Breast epithelium (tissue), 4 donors: Measurements from ENCODE around the gene ZNF783. TPM values are rescaled to one million over a fixed set of nuclear protein-coding genes. Genes with fewer than 3 reads are reported as not detected.
"Not testable (repeated sequence)": the region's sequence is repeated elsewhere in the genome, so short reads cannot be mapped to it uniquely, and the experiment has no call there.

Experiments
- DNase-seq, 2 donors: peaks; one replicate each; pipeline ENCODE4 v3.0.0-alpha.2; 2019; ENCODE audit warnings: low spot score in 2 of 2
- H3K27ac ChIP-seq, 2 donors: fragments of 200-600 bp; sonication (generic) in 1 of 2; one replicate each; pipeline ENCODE4 v1.5.1; 2016 to 2019; ENCODE audit warnings: mild to moderate bottlenecking in 1 of 2
- H3K27me3 ChIP-seq, 2 donors: fragments of 200-600 bp; sonication (generic) in 1 of 2; one replicate each; pipeline versions ENCODE4 v1.5.1 to v1.6.0; 2017 to 2019; ENCODE audit warnings: control low read depth in 1 of 2, mild to moderate bottlenecking in 1 of 2
- H3K36me3 ChIP-seq: fragments of 200-600 bp; one replicate; pipeline ENCODE4 v1.5.1; 2019
- H3K4me1 ChIP-seq, 2 donors: fragments of 200-600 bp; sonication (generic); one replicate each; pipeline ENCODE4 v1.5.1; 2016 to 2019; ENCODE audit warnings: control low read depth in 1 of 2
- H3K4me3 ChIP-seq, 3 donors: fragments of 200-600 bp; sonication (generic); 1 replicate in 2 of 3; 2 replicates in 1 of 3; pipeline ENCODE4 v1.5.1; 2016 to 2019; ENCODE audit warnings: mild to moderate bottlenecking in 3 of 3, moderate library complexity in 2 of 3
- H3K9me3 ChIP-seq, 2 donors: fragments of 200-600 bp; sonication (generic) in 1 of 2; one replicate each; pipeline ENCODE4 v1.5.1; 2016 to 2019; ENCODE audit warnings: control low read depth in 1 of 2
- CTCF ChIP-seq, 3 donors: fragments of 450-650 bp; IDR thresholded peaks; one replicate each; pipeline ENCODE4 v1.5.1; 2016 to 2017; ENCODE audit warnings: antibody characterized with exemption in 3 of 3, mild to moderate bottlenecking in 3 of 3, moderate library complexity in 3 of 3
- POLR2A ChIP-seq: fragments of 450-650 bp; IDR thresholded peaks from one replicate; pipeline ENCODE4 v1.6.1; 2016; ENCODE audit warnings: antibody characterized with exemption, mild to moderate bottlenecking, moderate library complexity
- POLR2AphosphoS5 ChIP-seq, 3 donors: sonication (generic); formaldehyde crosslinking; IDR thresholded peaks; one replicate each; pipeline ENCODE4 v1.6.1; 2017; ENCODE audit warnings: antibody characterized with exemption in 3 of 3
- intact Hi-C: fragments of 100-400 bp; cut with DNase I; formaldehyde crosslinking; loops from one replicate; pipeline ENCODE4 v1.15.1; 2023; ENCODE audit warnings: low total_unique reads
- total RNA-seq, 3 donors: library from RNA; depleted of rRNA; stranded (reverse); fragments of >200 nt; gene quantifications; one replicate each; pipeline ENCODE4 v1.1.0, GENCODE V29; 2016

Gene ZNF783
- total RNA-seq, 3 donors from 2014 or later, result 13.6 to 23.9 (median 17.6) TPM

GRCh38 chr7:149225106-149225505, 36.9 kb upstream of the ZNF783 start:
- TF ChIP-seq POLR2A, result no peak
- no peak for TF ChIP-seq POLR2AphosphoS5 (IDR thresholded peaks at IDR 0.05)
- TF ChIP-seq CTCF (IDR thresholded peaks at IDR 0.05), result no peak
- Histone ChIP-seq H3K9me3 (no peaks in the 10 kb centered on the region), H3K27me3 (no peaks in the 10 kb centered on the region), H3K27ac (no peak overlapping the region), H3K4me1 (no peaks in the 10 kb centered on the region), H3K36me3 (no peaks in the 10 kb centered on the region), H3K4me3 (no peak overlapping the region)
- DNase-seq, result no peak
- intact Hi-C loops, result no loop called here

GRCh38 chr7:149225656-149226055, 36.3 kb upstream of the ZNF783 start:
- intact Hi-C loops, result no loop called here
- no peak overlapping the region for H3K27ac ChIP-seq
- no peaks in the 10 kb centered on the region for H3K36me3 ChIP-seq
- H3K4me3 ChIP-seq, result no peak overlapping the region
- TF ChIP-seq POLR2A, result no peak
- TF ChIP-seq POLR2AphosphoS5 (IDR thresholded peaks at IDR 0.05), result no peak
- TF ChIP-seq CTCF (IDR thresholded peaks at IDR 0.05), result no peak
- no peak for DNase-seq
- H3K9me3 ChIP-seq, result no peaks in the 10 kb centered on the region
- no peaks in the 10 kb centered on the region for H3K4me1 ChIP-seq
- no peaks in the 10 kb centered on the region for H3K27me3 ChIP-seq

GRCh38 chr7:149226366-149226765, 35.6 kb upstream of the ZNF783 start:
- H3K4me1 ChIP-seq, H3K27me3 ChIP-seq, H3K9me3 ChIP-seq, H3K27ac ChIP-seq, DNase-seq, H3K4me3 ChIP-seq, H3K36me3 ChIP-seq, intact Hi-C loops: not testable (repeated sequence)

- intact Hi-C loops, result no loop called here
- Histone ChIP-seq H3K9me3 (no peaks in the 10 kb centered on the region), H3K27me3 (no peaks in the 10 kb centered on the region), H3K4me3 (no peak overlapping the region), H3K27ac (no peak overlapping the region), H3K36me3 (no peaks in the 10 kb centered on the region), H3K4me1 (no peaks in the 10 kb centered on the region)
- DNase-seq, result no peak
- TF ChIP-seq CTCF (IDR thresholded peaks at IDR 0.05), result no peak
- no peak for TF ChIP-seq POLR2A
- no peak for TF ChIP-seq POLR2AphosphoS5 (IDR thresholded peaks at IDR 0.05)
These were observed 35.0 kb upstream of the ZNF783 start for GRCh38 chr7:149226840-149227494.

- no peak for DNase-seq
- no peaks in the 10 kb centered on the region for H3K27me3 ChIP-seq
- H3K27ac ChIP-seq, result no peak overlapping the region
- no peaks in the 10 kb centered on the region for H3K9me3 ChIP-seq
- H3K4me1 ChIP-seq, result no peaks in the 10 kb centered on the region
- no peaks in the 10 kb centered on the region for H3K36me3 ChIP-seq
- intact Hi-C loops, result no loop called here
- H3K4me3 ChIP-seq, result no peak overlapping the region
- no peak for TF ChIP-seq POLR2AphosphoS5 (IDR thresholded peaks at IDR 0.05)
- no peak for TF ChIP-seq POLR2A
- no peak for TF ChIP-seq CTCF (IDR thresholded peaks at IDR 0.05)
These were observed 33.0 kb upstream of the ZNF783 start for GRCh38 chr7:149228831-149229471.
